B cell (primary cell): ENCODE measurements around the gene HS1BP3.

Source experiments
- EZH2 ChIP-seq: IDR thresholded peaks from 2 replicates; pipeline ENCODE4 v1.6.1; 2012; ENCODE audit warnings: borderline replicate concordance, low read depth, mild to moderate bottlenecking, moderate library complexity, low read length; ENCODE audit not compliant: insufficient read depth, poor library complexity, severe bottlenecking
- TF ChIP-seq, protein P1 (sequence below): fragments of 200-600 bp; IDR thresholded peaks from one replicate; pipeline ENCODE4 v1.8.0; 2022; ENCODE audit warnings: antibody characterized with exemption, mild to moderate bottlenecking

DNA sequence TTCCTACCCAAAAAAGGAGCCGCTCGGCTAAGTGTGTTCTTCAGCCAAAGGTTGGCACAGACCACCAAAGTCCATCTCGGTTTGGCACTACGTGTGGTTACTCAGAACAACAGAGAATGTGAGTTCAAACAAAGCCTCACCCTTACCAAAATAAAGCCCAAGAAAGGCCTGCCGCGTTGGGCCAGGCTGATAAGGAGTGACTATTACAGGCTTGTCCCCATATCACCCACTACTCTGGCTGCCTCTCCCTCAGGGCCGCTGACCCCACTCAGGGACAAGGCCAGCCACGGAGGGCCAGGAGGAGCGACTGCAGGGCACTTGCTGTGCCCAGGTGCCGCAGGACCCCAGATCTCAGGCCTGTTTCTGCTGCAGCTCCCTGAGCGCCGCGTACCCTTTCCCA lies 13.8 kb downstream of the HS1BP3 start:
- TF ChIP-seq EZH2 = no peak
- TF ChIP-seq, protein P1, sequence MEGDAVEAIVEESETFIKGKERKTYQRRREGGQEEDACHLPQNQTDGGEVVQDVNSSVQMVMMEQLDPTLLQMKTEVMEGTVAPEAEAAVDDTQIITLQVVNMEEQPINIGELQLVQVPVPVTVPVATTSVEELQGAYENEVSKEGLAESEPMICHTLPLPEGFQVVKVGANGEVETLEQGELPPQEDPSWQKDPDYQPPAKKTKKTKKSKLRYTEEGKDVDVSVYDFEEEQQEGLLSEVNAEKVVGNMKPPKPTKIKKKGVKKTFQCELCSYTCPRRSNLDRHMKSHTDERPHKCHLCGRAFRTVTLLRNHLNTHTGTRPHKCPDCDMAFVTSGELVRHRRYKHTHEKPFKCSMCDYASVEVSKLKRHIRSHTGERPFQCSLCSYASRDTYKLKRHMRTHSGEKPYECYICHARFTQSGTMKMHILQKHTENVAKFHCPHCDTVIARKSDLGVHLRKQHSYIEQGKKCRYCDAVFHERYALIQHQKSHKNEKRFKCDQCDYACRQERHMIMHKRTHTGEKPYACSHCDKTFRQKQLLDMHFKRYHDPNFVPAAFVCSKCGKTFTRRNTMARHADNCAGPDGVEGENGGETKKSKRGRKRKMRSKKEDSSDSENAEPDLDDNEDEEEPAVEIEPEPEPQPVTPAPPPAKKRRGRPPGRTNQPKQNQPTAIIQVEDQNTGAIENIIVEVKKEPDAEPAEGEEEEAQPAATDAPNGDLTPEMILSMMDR = no peak
